Astrocyte of the spinal cord (primary cell): Measurements from ENCODE around the gene AASDH.

Experiments
- DNase-seq: peaks from one replicate; pipeline ENCODE4 v3.0.0; 2011; ENCODE audit warnings: low read depth, low spot score
- H3K4me3 ChIP-seq: 2 replicates; pipeline ENCODE4 v1.5.1; 2011; ENCODE audit warnings: low read depth, mild to moderate bottlenecking, low read length, moderate library complexity
- in situ Hi-C: cut with HindIII; loops from 2 replicates; pipeline ENCODE4 v1.10.0; 2017; ENCODE audit warnings: low sequenced_read_pairs
- TF ChIP-seq, protein P1 (sequence below): IDR thresholded peaks from 2 replicates; pipeline ENCODE4 v1.5.1; 2012; ENCODE audit warnings: low read depth, mild to moderate bottlenecking, low read length, inconsistent platforms

The AASDH gene

DNA sequence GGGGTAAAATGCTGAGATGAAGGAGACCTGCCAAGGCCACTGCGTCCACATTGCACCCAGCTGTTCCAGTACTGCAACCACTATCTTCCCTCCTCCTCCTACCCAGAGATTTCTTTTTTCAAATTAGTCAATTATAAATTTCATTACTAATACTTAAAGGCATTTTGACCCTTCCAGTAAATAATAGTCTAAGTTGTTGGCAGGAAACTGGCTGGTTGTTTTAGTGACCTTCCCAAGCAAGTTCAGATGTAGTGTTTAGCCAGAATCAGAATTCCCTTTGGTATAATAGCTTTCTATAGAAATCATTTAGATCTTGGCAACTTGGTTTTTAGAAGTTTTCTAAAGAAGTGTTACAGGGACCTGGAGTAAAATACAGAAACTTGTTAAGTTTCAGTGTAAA, 66.0 kb downstream of the AASDH start:
- H3K4me3 ChIP-seq: no peak overlapping the region
- in situ Hi-C loops: no loop called here
- TF ChIP-seq, protein P1, sequence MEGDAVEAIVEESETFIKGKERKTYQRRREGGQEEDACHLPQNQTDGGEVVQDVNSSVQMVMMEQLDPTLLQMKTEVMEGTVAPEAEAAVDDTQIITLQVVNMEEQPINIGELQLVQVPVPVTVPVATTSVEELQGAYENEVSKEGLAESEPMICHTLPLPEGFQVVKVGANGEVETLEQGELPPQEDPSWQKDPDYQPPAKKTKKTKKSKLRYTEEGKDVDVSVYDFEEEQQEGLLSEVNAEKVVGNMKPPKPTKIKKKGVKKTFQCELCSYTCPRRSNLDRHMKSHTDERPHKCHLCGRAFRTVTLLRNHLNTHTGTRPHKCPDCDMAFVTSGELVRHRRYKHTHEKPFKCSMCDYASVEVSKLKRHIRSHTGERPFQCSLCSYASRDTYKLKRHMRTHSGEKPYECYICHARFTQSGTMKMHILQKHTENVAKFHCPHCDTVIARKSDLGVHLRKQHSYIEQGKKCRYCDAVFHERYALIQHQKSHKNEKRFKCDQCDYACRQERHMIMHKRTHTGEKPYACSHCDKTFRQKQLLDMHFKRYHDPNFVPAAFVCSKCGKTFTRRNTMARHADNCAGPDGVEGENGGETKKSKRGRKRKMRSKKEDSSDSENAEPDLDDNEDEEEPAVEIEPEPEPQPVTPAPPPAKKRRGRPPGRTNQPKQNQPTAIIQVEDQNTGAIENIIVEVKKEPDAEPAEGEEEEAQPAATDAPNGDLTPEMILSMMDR: no peak
- DNase-seq: no peak

DNA sequence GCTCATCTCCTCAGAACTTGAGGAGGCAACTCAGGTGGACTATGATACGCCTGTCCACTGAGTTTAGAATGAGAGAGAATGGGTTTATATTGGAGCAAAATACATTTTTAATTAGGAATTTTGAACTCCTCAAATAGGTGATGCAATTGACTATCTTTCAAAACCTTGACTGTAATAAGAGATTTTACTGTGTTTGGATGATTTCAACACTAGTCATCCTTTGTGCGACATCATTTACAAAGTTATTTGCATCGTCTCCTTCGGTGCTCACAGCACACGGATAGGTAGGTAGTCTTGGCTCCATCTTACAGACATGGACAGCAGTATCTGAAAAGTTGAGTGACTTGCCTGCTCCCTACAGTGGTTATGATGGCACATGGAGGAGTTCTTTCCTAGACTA, 67.0 kb downstream of the AASDH start:
- DNase-seq: peak; percentile 23
- H3K4me3 ChIP-seq: no peak overlapping the region
- in situ Hi-C loops: no loop called here
- TF ChIP-seq, protein P1: no peak

DNA sequence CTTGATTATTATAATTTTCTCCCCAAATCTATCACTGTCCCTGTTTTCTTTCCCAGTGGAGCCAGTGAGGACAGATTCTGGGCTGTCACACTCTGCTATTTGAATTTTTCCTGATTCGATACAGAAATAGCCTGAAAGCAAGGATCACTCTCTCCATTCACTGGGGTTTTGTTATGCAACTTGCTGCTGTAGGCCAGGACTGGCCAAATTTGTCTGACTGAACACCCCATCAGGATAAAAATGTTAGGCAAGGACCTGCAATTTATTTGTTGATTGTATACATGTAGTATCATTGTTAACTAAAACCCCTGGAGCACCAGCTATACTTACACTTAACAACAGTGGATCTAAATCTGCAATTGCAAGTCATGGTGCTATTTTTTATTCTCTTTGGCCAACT, 68.7 kb downstream of the AASDH start:
- DNase-seq: no peak
- TF ChIP-seq, protein P1: no peak
- no peak overlapping the region for H3K4me3 ChIP-seq
- in situ Hi-C loops: no loop called here

DNA sequence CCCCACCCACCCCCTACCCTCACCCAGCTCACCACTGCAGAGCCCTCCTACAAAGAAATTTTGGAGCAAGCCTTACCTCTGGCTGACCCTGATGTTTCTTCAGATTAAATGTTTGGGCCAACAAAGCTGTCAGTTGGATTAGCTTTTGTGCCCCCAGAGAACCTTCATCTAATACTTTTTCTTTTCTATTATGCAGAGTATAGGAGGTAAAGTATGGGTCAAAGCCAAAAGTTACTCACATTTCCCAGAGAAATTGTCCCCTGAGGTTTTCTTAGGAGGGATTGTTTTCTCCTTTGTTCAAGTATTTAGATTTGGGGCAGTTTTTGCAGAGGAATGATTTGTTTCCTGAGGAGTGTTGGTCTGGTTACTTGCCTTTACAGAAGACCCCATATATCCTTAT, 69.5 kb downstream of the AASDH start:
- DNase-seq: no peak
- in situ Hi-C loops: no loop called here

GRCh38 chr4:56316011-56316650, 71.2 kb downstream of the AASDH start:
- TF ChIP-seq, protein P1: no peak
- H3K4me3 ChIP-seq: no peak overlapping the region
- DNase-seq: no peak
- in situ Hi-C loops: no loop called here

More for the DNA sequence above, 69.5 kb downstream of the AASDH start:
- TF ChIP-seq, protein P1: no peak
- no peak overlapping the region for H3K4me3 ChIP-seq

GRCh38 chr4:56315543-56315942, 71.7 kb downstream of the AASDH start:
- no peak overlapping the region for H3K4me3 ChIP-seq
- DNase-seq: no peak
- TF ChIP-seq, protein P1: no peak
- in situ Hi-C loops: no loop called here
